Tibial artery (tissue), 4 donors: ENCODE results near the gene TCHHL1.

Source experiments
- DNase-seq, 2 donors: peaks; one replicate each; pipeline ENCODE4 v3.0.0-alpha.2; 2019
- H3K27ac ChIP-seq, 2 donors: fragments of 200-600 bp; sonication (generic) in 1 of 2; 1 replicate in 1 of 2; 2 replicates in 1 of 2; pipeline ENCODE4 v1.5.1; 2018 to 2019; ENCODE audit warnings: mild to moderate bottlenecking in 1 of 2
- H3K27me3 ChIP-seq, 2 donors: fragments of 200-600 bp; sonication (generic) in 1 of 2; one replicate each; pipeline versions ENCODE4 v1.5.1 to v1.6.0; 2016 to 2019
- H3K36me3 ChIP-seq, 3 donors: fragments of 200-600 bp; sonication (generic) in 2 of 3; one replicate each; pipeline ENCODE4 v1.5.1; 2016 to 2019; ENCODE audit warnings: mild to moderate bottlenecking in 2 of 3
- H3K4me1 ChIP-seq, 4 donors: fragments of 200-600 bp; sonication (generic) in 2 of 4; 1 replicate in 3 of 4; 2 replicates in 1 of 4; pipeline ENCODE4 v1.5.1; 2016 to 2019
- H3K4me3 ChIP-seq, 2 donors: fragments of 200-600 bp; sonication (generic) in 1 of 2; 1 replicate in 1 of 2; 2 replicates in 1 of 2; pipeline ENCODE4 v1.5.1; 2018 to 2019; ENCODE audit warnings: mild to moderate bottlenecking in 2 of 2
- H3K9me3 ChIP-seq, 3 donors: fragments of 200-600 bp; sonication (generic) in 1 of 3; one replicate each; pipeline ENCODE4 v1.5.1; 2016 to 2019
- CTCF ChIP-seq, 2 experiments: fragments of 200-600 bp in 1 of 2; fragments of 450-650 bp in 1 of 2; IDR thresholded peaks; one replicate each; pipeline ENCODE4 v1.5.1; 2017 to 2019; ENCODE audit warnings: antibody characterized with exemption in 2 of 2, mild to moderate bottlenecking in 1 of 2, moderate library complexity in 1 of 2
- intact Hi-C: fragments of 100-400 bp; cut with DNase I; formaldehyde crosslinking; loops from one replicate; pipeline ENCODE4 v1.15.0; 2023; ENCODE audit warnings: low total_unique reads

TCHHL1 gene

GRCh38 chr1:152049291-152050083, 39.4 kb downstream of the TCHHL1 start:
- no peak for TF ChIP-seq CTCF (IDR thresholded peaks at IDR 0.05)
- intact Hi-C loops = loop anchor here (5.0 kb wide), 2 partner anchors 133 to 413 kb away; no protein-coding TSS in a partner anchor
- H3K27ac ChIP-seq = no peak overlapping the region

GRCh38 chr1:152048416-152049009, 40.4 kb downstream of the TCHHL1 start:
- TF ChIP-seq CTCF (IDR thresholded peaks at IDR 0.05) = no peak
- intact Hi-C loops = no loop called here
- H3K4me3 ChIP-seq = peak overlapping the region in 1 of 2 donors; percentile 39
- no peaks in the 10 kb centered on the region for H3K36me3 ChIP-seq
- H3K27ac ChIP-seq = peak overlapping the region; percentile 80 to 89
- peak; percentile 64 to 88 for DNase-seq
- H3K27me3 ChIP-seq = peaks cover 0 to 3% of the 10 kb centered on the region in 2 donors
- peaks cover 0 to 25% (median 18%) of the 10 kb centered on the region in 4 donors for H3K4me1 ChIP-seq
- H3K9me3 ChIP-seq = no peaks in the 10 kb centered on the region

More at GRCh38 chr1:152049291-152050083, 39.4 kb downstream of the TCHHL1 start:
- Histone ChIP-seq H3K4me1 (peaks cover 0 to 25% (median 18%) of the 10 kb centered on the region in 4 donors), H3K27me3 (peaks cover 0 to 3% of the 10 kb centered on the region in 2 donors), H3K36me3 (no peaks in the 10 kb centered on the region), H3K9me3 (no peaks in the 10 kb centered on the region), H3K4me3 (no peak overlapping the region)
- DNase-seq = no peak

GRCh38 chr1:152047730-152048415, 41.0 kb downstream of the TCHHL1 start:
- Histone ChIP-seq H3K36me3 (no peaks in the 10 kb centered on the region), H3K27me3 (peaks cover 0 to 2% of the 10 kb centered on the region in 2 donors), H3K27ac (peak overlapping the region; percentile 80 to 89), H3K9me3 (no peaks in the 10 kb centered on the region), H3K4me1 (peaks cover 0 to 25% (median 18%) of the 10 kb centered on the region in 4 donors), H3K4me3 (peak overlapping the region; percentile 26 to 39)
- DNase-seq = peak; percentile 96
- TF ChIP-seq CTCF (IDR thresholded peaks at IDR 0.05) = peak; percentile 48 to 65
- intact Hi-C loops = no loop called here

- Histone ChIP-seq H3K9me3 (no peaks in the 10 kb centered on the region), H3K36me3 (no peaks in the 10 kb centered on the region), H3K27ac (peak overlapping the region; percentile 80 to 89), H3K4me1 (peaks cover 0 to 25% (median 18%) of the 10 kb centered on the region in 4 donors), H3K4me3 (peak overlapping the region; percentile 26 to 39), H3K27me3 (no peaks in the 10 kb centered on the region)
- DNase-seq = no peak
- TF ChIP-seq CTCF (IDR thresholded peaks at IDR 0.05) = no peak
- intact Hi-C loops = no loop called here
These were observed 41.5 kb downstream of the TCHHL1 start for GRCh38 chr1:152047413-152047729.

- Histone ChIP-seq H3K27ac (no peak overlapping the region), H3K4me3 (no peak overlapping the region)
These were observed 44.5 kb downstream of the TCHHL1 start for GRCh38 chr1:152044386-152044785.

More at GRCh38 chr1:152044386-152044785, 44.5 kb downstream of the TCHHL1 start:
- peaks cover 0 to 25% (median 18%) of the 10 kb centered on the region in 4 donors for H3K4me1 ChIP-seq
- H3K27me3 ChIP-seq = peaks cover 0 to 9% of the 10 kb centered on the region in 2 donors
- intact Hi-C loops = no loop called here
- DNase-seq = no peak
- H3K36me3 ChIP-seq = no peaks in the 10 kb centered on the region
- H3K9me3 ChIP-seq = no peaks in the 10 kb centered on the region
- no peak for TF ChIP-seq CTCF (IDR thresholded peaks at IDR 0.05)
